Esophagus squamous epithelium (tissue), 4 donors: ENCODE measurements around the gene SYPL1.

Experiments
- CTCF ChIP-seq, 6 experiments: fragments of 450-650 bp in 4 of 6; fragments of 200-600 bp in 2 of 6; sonication (generic) in 2 of 6; IDR thresholded peaks; one replicate each; pipeline ENCODE4 v1.5.1; 2016 to 2019; ENCODE audit warnings: antibody characterized with exemption in 6 of 6, mild to moderate bottlenecking in 4 of 6, moderate library complexity in 4 of 6
- POLR2A ChIP-seq, 4 donors: fragments of 450-650 bp; IDR thresholded peaks; one replicate each; pipeline ENCODE4 v1.6.1; 2017; ENCODE audit warnings: antibody characterized with exemption in 4 of 4, mild to moderate bottlenecking in 4 of 4, moderate library complexity in 3 of 4

GRCh38 chr7:106041140-106041717 is 70.9 kb downstream of the SYPL1 start:
- no peak for TF ChIP-seq POLR2A (IDR thresholded peaks at IDR 0.05)
- TF ChIP-seq CTCF (IDR thresholded peaks at IDR 0.05), result peak; percentile 17 to 62 (median 56)
